Measurements from ENCODE around the gene TPD52L1. TPM values are rescaled to one million over a fixed set of nuclear protein-coding genes. Genes with fewer than 3 reads are reported as not detected.
A peak's percentile ranks its signal among the peaks of the same experiment; 100 is the strongest.

Gene TPD52L1
- polyA plus RNA-seq, 10 donors = 37.0 to 57.1 (median 46.9) TPM

- no peak for DNase-seq
These were observed 52.4 kb downstream of the TPD52L1 start for GRCh38 chr6:125205931-125206330.

- DNase-seq = no peak
These were observed 52.8 kb downstream of the TPD52L1 start for GRCh38 chr6:125206389-125206788.

- no peak for DNase-seq
These were observed 54.4 kb downstream of the TPD52L1 start for GRCh38 chr6:125207956-125208355.

GRCh38 chr6:125208625-125209249, 55.2 kb downstream of the TPD52L1 start:
- DNase-seq = no peak

- no peak for DNase-seq
These were observed 57.1 kb downstream of the TPD52L1 start for GRCh38 chr6:125210667-125211066.

- no peak for DNase-seq
These were observed 57.8 kb downstream of the TPD52L1 start for GRCh38 chr6:125211352-125211751.

- no peak for DNase-seq
These were observed 58.8 kb downstream of the TPD52L1 start for GRCh38 chr6:125212377-125212776.

GRCh38 chr6:125213939-125214338, 60.4 kb downstream of the TPD52L1 start:
- DNase-seq = no peak

GRCh38 chr6:125215252-125215819, 61.8 kb downstream of the TPD52L1 start:
- DNase-seq = no peak

- DNase-seq = no peak
These were observed 62.4 kb downstream of the TPD52L1 start for GRCh38 chr6:125216015-125216414.

- DNase-seq = no peak
These were observed 63.8 kb downstream of the TPD52L1 start for GRCh38 chr6:125217369-125217768.

GRCh38 chr6:125217992-125218391, 64.4 kb downstream of the TPD52L1 start:
- DNase-seq = no peak

GRCh38 chr6:125219361-125219895, 65.9 kb downstream of the TPD52L1 start:
- no peak for DNase-seq

GRCh38 chr6:125220712-125221111, 67.1 kb downstream of the TPD52L1 start:
- peak in 1 of 3 donors; percentile 46 for DNase-seq

- no peak for DNase-seq
These were observed 69.2 kb downstream of the TPD52L1 start for GRCh38 chr6:125222531-125223455.

GRCh38 chr6:125224231-125224861, 70.8 kb downstream of the TPD52L1 start:
- no peak for DNase-seq

- DNase-seq = no peak
These were observed 73.7 kb downstream of the TPD52L1 start for GRCh38 chr6:125227244-125227643.

- DNase-seq = peak in 1 of 3 donors; percentile 12
These were observed 75.5 kb downstream of the TPD52L1 start for GRCh38 chr6:125228981-125229479.

- DNase-seq = no peak
These were observed 77.1 kb downstream of the TPD52L1 start for GRCh38 chr6:125230674-125231073.

GRCh38 chr6:125231133-125231532, 77.6 kb downstream of the TPD52L1 start:
- DNase-seq = no peak

- DNase-seq = no peak
These were observed 78.2 kb downstream of the TPD52L1 start for GRCh38 chr6:125231574-125232343.

Data from muscle of back (tissue), 11 donors.